ENCODE results near the gene CTSF. TPM values are rescaled to one million over a fixed set of nuclear protein-coding genes. Genes with fewer than 3 reads are reported as not detected.
A peak's percentile ranks its signal among the peaks of the same experiment; 100 is the strongest.
"Not testable (repeated sequence)": the region's sequence is repeated elsewhere in the genome, so short reads cannot be mapped to it uniquely, and the experiment has no call there.

CTSF gene
- total RNA-seq, 1 donor from 2014 or later: 39.1 TPM

GRCh38 chr11:66589996-66590675, 21.7 kb upstream of the CTSF start:
- no peak for DNase-seq

- not testable (repeated sequence) for DNase-seq
Observed at GRCh38 chr11:66589315-66589714, 20.9 kb upstream of the CTSF start.

GRCh38 chr11:66586136-66586535, 17.7 kb upstream of the CTSF start:
- no peak for DNase-seq

- not testable (repeated sequence) for DNase-seq
Observed at GRCh38 chr11:66585447-66585846, 17.0 kb upstream of the CTSF start.

GRCh38 chr11:66582565-66583147, 14.2 kb upstream of the CTSF start:
- not testable (repeated sequence) for DNase-seq

GRCh38 chr11:66581261-66581660, 12.9 kb upstream of the CTSF start:
- DNase-seq: no peak

- DNase-seq: no peak
Observed at GRCh38 chr11:66580803-66581202, 12.4 kb upstream of the CTSF start.

- DNase-seq: peak; percentile 67
Observed at GRCh38 chr11:66579017-66579606, 10.7 kb upstream of the CTSF start.

- DNase-seq: no peak
Observed at GRCh38 chr11:66570850-66571180, 2.4 kb upstream of the CTSF start.

- no peak for DNase-seq
Observed at GRCh38 chr11:66570079-66570849, 1.9 kb upstream of the CTSF start.

GRCh38 chr11:66569076-66569475, 670 bp upstream of the CTSF start:
- no peak for DNase-seq

GRCh38 chr11:66567787-66568123, 651 bp downstream of the CTSF start:
- no peak for DNase-seq

- no peak for DNase-seq
Observed at GRCh38 chr11:66566221-66566620, 2.2 kb downstream of the CTSF start.

GRCh38 chr11:66564984-66565383, 3.4 kb downstream of the CTSF start:
- no peak for DNase-seq

GRCh38 chr11:66564538-66564937, 3.9 kb downstream of the CTSF start:
- DNase-seq: no peak

- no peak for DNase-seq
Observed at GRCh38 chr11:66563832-66564231, 4.6 kb downstream of the CTSF start.

- DNase-seq: no peak
Observed at GRCh38 chr11:66562907-66563583, 5.4 kb downstream of the CTSF start.

- DNase-seq: no peak
Observed at GRCh38 chr11:66562275-66562674, 6.1 kb downstream of the CTSF start.

- DNase-seq: no peak
Observed at GRCh38 chr11:66561975-66562248, 6.5 kb downstream of the CTSF start.

GRCh38 chr11:66561178-66561974, 7.0 kb downstream of the CTSF start:
- no peak for DNase-seq

GRCh38 chr11:66559866-66560676, 8.3 kb downstream of the CTSF start:
- DNase-seq: no peak
